ENCODE data around the gene RGS10. TPM values are rescaled to one million over a fixed set of nuclear protein-coding genes. Genes with fewer than 3 reads are reported as not detected.
"Not testable (repeated sequence)": the region's sequence is repeated elsewhere in the genome, so short reads cannot be mapped to it uniquely, and the experiment has no call there.

The RGS10 gene
- total and polyA plus RNA-seq, 7 donors, result 4.2 to 28.4 (median 9.5) TPM

GRCh38 chr10:119536508-119537025 is 6.0 kb downstream of the RGS10 start:
- 51 to 61% (median 58%) methylated on average over 9 of the region's 9 CpGs for WGBS, 3 donors
- Histone ChIP-seq H3K27ac (peak overlapping the region; percentile 76), H3K4me1 (peaks cover 10% of the 10 kb centered on the region), H3K4me3 (peak overlapping the region; percentile 29), H3K9me3 (no peaks in the 10 kb centered on the region), H3K27me3 (ENCODE audit: insufficient read depth in 3 of 3, low read length in 2 of 3) (peaks cover 0 to 1% (median 0%) of the 10 kb centered on the region in 3 donors), H3K36me3 (ENCODE audit: insufficient read depth in 1 of 2, low read depth in 1 of 2) (no peaks in the 10 kb centered on the region)
- ATAC-seq (peak in 2 of 4 donors; percentile 12 to 25), DNase-seq (no peak)
- no peak for TF ChIP-seq CTCF (IDR thresholded peaks at IDR 0.05)
- intact Hi-C loops (cut with DNase I), result no loop called here

- peaks cover 0 to 1% (median 0%) of the 10 kb centered on the region in 3 donors for H3K27me3 ChIP-seq (ENCODE audit: insufficient read depth in 3 of 3, low read length in 2 of 3)
- intact Hi-C loops (cut with DNase I), result no loop called here
- TF ChIP-seq CTCF (IDR thresholded peaks at IDR 0.05), result no peak
- 74 to 81% (median 76%) methylated on average over 11 of the region's 11 CpGs for WGBS, 3 donors
- no peaks in the 10 kb centered on the region for H3K9me3 ChIP-seq
- H3K27ac ChIP-seq, result peak overlapping the region; percentile 76
- H3K36me3 ChIP-seq (ENCODE audit: insufficient read depth in 1 of 2, low read depth in 1 of 2), result no peaks in the 10 kb centered on the region
- peak; percentile 15 to 77 (median 61) for ATAC-seq
- peak overlapping the region; percentile 29 for H3K4me3 ChIP-seq
- peaks cover 16% of the 10 kb centered on the region for H3K4me1 ChIP-seq
- DNase-seq, result no peak
Measured at GRCh38 chr10:119535837-119536507, 6.5 kb downstream of the RGS10 start.

GRCh38 chr10:119535305-119535704 is 7.2 kb downstream of the RGS10 start:
- Histone ChIP-seq H3K36me3 (ENCODE audit: insufficient read depth in 1 of 2, low read depth in 1 of 2) (no peaks in the 10 kb centered on the region), H3K4me1 (peaks cover 18% of the 10 kb centered on the region), H3K27me3 (ENCODE audit: insufficient read depth in 3 of 3, low read length in 2 of 3) (peaks cover 0 to 1% (median 0%) of the 10 kb centered on the region in 3 donors), H3K9me3 (no peaks in the 10 kb centered on the region), H3K4me3 (no peak overlapping the region), H3K27ac (peak overlapping the region; percentile 76)
- ATAC-seq, result peak in 3 of 4 donors; percentile 43 to 64 (median 55)
- no peak for TF ChIP-seq CTCF (IDR thresholded peaks at IDR 0.05)
- no peak for DNase-seq
- intact Hi-C loops (cut with DNase I), result no loop called here
- 57 to 70% (median 63%) methylated on average over 3 of the region's 3 CpGs for WGBS, 3 donors

GRCh38 chr10:119533473-119533872 is 9.0 kb downstream of the RGS10 start:
- Histone ChIP-seq H3K36me3 (ENCODE audit: insufficient read depth in 1 of 2, low read depth in 1 of 2) (no peaks in the 10 kb centered on the region), H3K27ac (no peak overlapping the region), H3K4me3 (no peak overlapping the region), H3K4me1 (peaks cover 18% of the 10 kb centered on the region), H3K27me3 (ENCODE audit: insufficient read depth in 3 of 3, low read length in 2 of 3) (no peaks in the 10 kb centered on the region), H3K9me3 (no peaks in the 10 kb centered on the region)
- intact Hi-C loops (cut with DNase I), result no loop called here
- DNase-seq (no peak), ATAC-seq (no peak)
- TF ChIP-seq CTCF (IDR thresholded peaks at IDR 0.05), result no peak
- 84 to 91% (median 89%) methylated on average over 2 of the region's 2 CpGs for WGBS, 3 donors

- H3K27me3 ChIP-seq (ENCODE audit: insufficient read depth in 3 of 3, low read length in 2 of 3); DNase-seq; H3K9me3 ChIP-seq; ATAC-seq; H3K4me3 ChIP-seq; H3K27ac ChIP-seq; H3K36me3 ChIP-seq (ENCODE audit: insufficient read depth in 1 of 2, low read depth in 1 of 2); intact Hi-C loops (cut with DNase I): not testable (repeated sequence)
- H3K4me1 ChIP-seq, result peaks cover 18% of the 10 kb centered on the region
- WGBS, 3 donors, result 84 to 96% (median 94%) methylated on average over 7 to 8 of the region's 8 CpGs
Measured at GRCh38 chr10:119532791-119533190, 9.7 kb downstream of the RGS10 start.

GRCh38 chr10:119532251-119532650 is 10.3 kb downstream of the RGS10 start:
- H3K9me3 ChIP-seq; H3K27ac ChIP-seq; ATAC-seq; DNase-seq; H3K36me3 ChIP-seq (ENCODE audit: insufficient read depth in 1 of 2, low read depth in 1 of 2); H3K4me3 ChIP-seq; H3K27me3 ChIP-seq (ENCODE audit: insufficient read depth in 3 of 3, low read length in 2 of 3); intact Hi-C loops (cut with DNase I): not testable (repeated sequence)
- peaks cover 18% of the 10 kb centered on the region for H3K4me1 ChIP-seq
- WGBS, 3 donors, result 89 to 94% (median 92%) methylated on average over 8 of the region's 8 CpGs

Data from psoas muscle (tissue), 8 donors.